Heart left ventricle (tissue), 16 donors: ENCODE data around the gene AGXT2. TPM values are rescaled to one million over a fixed set of nuclear protein-coding genes. Genes with fewer than 3 reads are reported as not detected.
A peak's percentile ranks its signal among the peaks of the same experiment; 100 is the strongest.

Experiments used
- ATAC-seq, 4 donors: fragments of 200-7000 bp; cut with Tn5 transposase; one replicate each; pipeline ENCODE4 v1.9.1; 2020 to 2022; ENCODE audit warnings: moderate library complexity in 4 of 4, mild to moderate bottlenecking in 3 of 4, moderate number of reproducible peaks in 1 of 4
- DNase-seq, 5 donors: peaks; one replicate each; pipeline ENCODE4 v3.0.0-alpha.2; 2020
- H3K27ac ChIP-seq, 12 donors: fragments of 200-600 bp; sonication (generic) in 4 of 12; one replicate each; pipeline versions ENCODE4 v1.5.0 to v1.8.0; 2016 to 2022; ENCODE audit warnings: mild to moderate bottlenecking in 2 of 12
- H3K27me3 ChIP-seq, 9 donors: fragments of 200-600 bp; sonication (generic) in 2 of 9; one replicate each; pipeline versions ENCODE4 v1.5.1 to v1.8.0; 2016 to 2022; ENCODE audit warnings: mild to moderate bottlenecking in 3 of 9
- H3K36me3 ChIP-seq, 9 donors: fragments of 200-600 bp; sonication (generic) in 2 of 9; one replicate each; pipeline versions ENCODE4 v1.5.0 to v1.8.0; 2018 to 2022; ENCODE audit warnings: mild to moderate bottlenecking in 2 of 9
- H3K4me1 ChIP-seq, 12 donors: fragments of 200-600 bp; sonication (generic) in 4 of 12; one replicate each; pipeline versions ENCODE4 v1.5.0 to v1.8.0; 2016 to 2022; ENCODE audit warnings: mild to moderate bottlenecking in 3 of 12
- H3K4me3 ChIP-seq, 12 donors: fragments of 200-600 bp; sonication (generic) in 4 of 12; one replicate each; pipeline versions ENCODE4 v1.5.0 to v1.8.0; 2017 to 2022; ENCODE audit warnings: mild to moderate bottlenecking in 9 of 12, moderate library complexity in 4 of 12
- H3K9me3 ChIP-seq, 12 donors: fragments of 200-600 bp; sonication (generic) in 4 of 12; one replicate each; pipeline versions ENCODE4 v1.5.0 to v1.8.0; 2016 to 2022; ENCODE audit warnings: mild to moderate bottlenecking in 1 of 12
- CTCF ChIP-seq, 12 donors: fragments of 200-600 bp; sonication (generic) in 4 of 12; IDR thresholded peaks; one replicate each; pipeline versions ENCODE4 v1.5.0 to v1.8.0; 2018 to 2022; ENCODE audit warnings: antibody characterized with exemption in 12 of 12, mild to moderate bottlenecking in 5 of 12
- POLR2A ChIP-seq, 2 donors: fragments of 450-650 bp; IDR thresholded peaks; one replicate each; pipeline ENCODE4 v1.6.1; 2017; ENCODE audit warnings: antibody characterized with exemption in 2 of 2, mild to moderate bottlenecking in 2 of 2, moderate library complexity in 2 of 2
- WGBS, 4 donors: extraction: QIAGEN DNeasy Blood & Tissue Kit in 2 of 4; methylation state at CpG; one replicate each; pipeline versions ENCODE4 v1.1.5 to v1.1.7; 2013 to 2018; 5-methylcytosine and 5-hydroxymethylcytosine counted together
- intact Hi-C, 10 donors: fragments of 100-400 bp; cut with DNase I; formaldehyde crosslinking; loops; one replicate each; pipeline versions ENCODE4 v1.11.1 to v1.14.2; 2022
- polyA plus RNA-seq, 2 donors: library from polyadenylated mRNA; stranded (reverse); fragments of 200-250 nt; gene quantifications; one replicate each; pipeline ENCODE4 v1.2.3, GENCODE V29; 2013
- total RNA-seq, 9 donors: library from RNA; depleted of rRNA in 2 of 9; stranded (reverse); fragments of >200 nt in 2 of 9; fragmentation: NEBNext Ultra II Directional in 3 of 9; extraction: Animal tissue kit (Norgen Biotek cat#: 25700) in 3 of 9; gene quantifications; one replicate each; pipeline versions ENCODE4 v1.1.0 to v1.2.4, GENCODE V29; 2016 to 2023
- donor health status: ischemic (EF 13 %, LVEDD 7.1; RV severe dilation, severe dysfunction).
- donor health status: healthy with polysubstance abuse.
- donor health status: DM: no; HTN: yes; CAD: no.
- donor health status: DM: no; HTN: no; CAD: no.
- donor health status: ischemic (EF 25% LVEDD 6.9; RV normal size, moderate dysfunction).
- donor health status: ischemic (EF 25% LVEDD 5.7; RV mildly dilated, moderate dysfunction).
- donor health status: healthy.
- donor health status: DM: yes; HTN: yes; CAD: no.
- donor health status: ischemic (EF 35%, LVEDD 5.7; RV mildly dilated, moderate dysfunction).
- donor health status: nonischemic (EF 11% LVEDD 7.7; RV severe dilation, severe dysfunction).
- donor health status: DM: yes; HTN: yes; CAD: no.
- donor health status: PGD.
- donor health status: ischemic (EF 29% LVEDD 5.4; RV normal size, mild dysfunction).
- donor health status: nonischemic (EF 23%, LVEDD 6.1; RV moderate dilation, normal function).

AGXT2 gene
- total and polyA plus RNA-seq, 11 donors: not detected

GRCh38 chr5:34967540-34967939 lies 80.2 kb downstream of the AGXT2 start:
- Histone ChIP-seq H3K36me3 (no peaks in the 10 kb centered on the region), H3K27me3 (no peaks in the 10 kb centered on the region), H3K27ac (no peak overlapping the region), H3K4me1 (no peaks in the 10 kb centered on the region), H3K9me3 (peaks cover 0 to 10% (median 0%) of the 10 kb centered on the region in 12 donors), H3K4me3 (no peak overlapping the region)
- TF ChIP-seq POLR2A (IDR thresholded peaks at IDR 0.05) (no peak), CTCF (IDR thresholded peaks at IDR 0.05) (no peak)
- intact Hi-C loops: no loop called here
- 88 to 100% (median 96%) methylated on average over 4 of the region's 4 CpGs for WGBS, 4 donors
- no peak for DNase-seq
- no peak for ATAC-seq

GRCh38 chr5:34959323-34959722 lies 88.4 kb downstream of the AGXT2 start:
- Histone ChIP-seq H3K4me3 (no peak overlapping the region), H3K27ac (no peak overlapping the region), H3K36me3 (peaks cover 0 to 30% (median 20%) of the 10 kb centered on the region in 9 donors), H3K4me1 (no peaks in the 10 kb centered on the region), H3K27me3 (no peaks in the 10 kb centered on the region), H3K9me3 (no peaks in the 10 kb centered on the region)
- 85 to 96% (median 92%) methylated on average over 1 of the region's 1 CpG for WGBS, 4 donors
- TF ChIP-seq CTCF (IDR thresholded peaks at IDR 0.05) (no peak), POLR2A (IDR thresholded peaks at IDR 0.05) (no peak)
- intact Hi-C loops: loop anchor here in 1 of 10 donors (10.0 kb wide), 1 partner anchor 965 kb away; no protein-coding TSS in a partner anchor
- DNase-seq (no peak), ATAC-seq (no peak)

GRCh38 chr5:34957857-34958690 lies 89.7 kb downstream of the AGXT2 start:
- no peaks in the 10 kb centered on the region for H3K4me1 ChIP-seq
- DNase-seq (no peak), ATAC-seq (peak in 3 of 4 donors; percentile 62 to 73 (median 65))
- intact Hi-C loops: loop anchor here in 1 of 10 donors (10.0 kb wide), 1 partner anchor 967 kb away; no protein-coding TSS in a partner anchor
- WGBS, 4 donors: 55 to 56% (median 55%) methylated on average over 5 of the region's 5 CpGs
- no peaks in the 10 kb centered on the region for H3K27me3 ChIP-seq
- H3K27ac ChIP-seq: no peak overlapping the region
- no peak overlapping the region for H3K4me3 ChIP-seq
- H3K36me3 ChIP-seq: peaks cover 0 to 42% (median 32%) of the 10 kb centered on the region in 9 donors
- no peaks in the 10 kb centered on the region for H3K9me3 ChIP-seq
- TF ChIP-seq CTCF (IDR thresholded peaks at IDR 0.05): peak; percentile 19 to 60 (median 43)
- no peak for TF ChIP-seq POLR2A (IDR thresholded peaks at IDR 0.05)

GRCh38 chr5:34957321-34957720 lies 90.4 kb downstream of the AGXT2 start:
- intact Hi-C loops: loop anchor here in 1 of 10 donors (10.0 kb wide), 1 partner anchor 967 kb away; no protein-coding TSS in a partner anchor
- WGBS, 4 donors: 91 to 100% (median 95%) methylated on average over 1 of the region's 1 CpG

More at GRCh38 chr5:34957321-34957720, 90.4 kb downstream of the AGXT2 start:
- DNase-seq (no peak), ATAC-seq (no peak)
- no peak overlapping the region for H3K27ac ChIP-seq
- H3K4me3 ChIP-seq: no peak overlapping the region
- H3K4me1 ChIP-seq: no peaks in the 10 kb centered on the region
- H3K36me3 ChIP-seq: peaks cover 0 to 50% (median 39%) of the 10 kb centered on the region in 9 donors
- H3K9me3 ChIP-seq: no peaks in the 10 kb centered on the region
- no peaks in the 10 kb centered on the region for H3K27me3 ChIP-seq
- TF ChIP-seq POLR2A (IDR thresholded peaks at IDR 0.05): no peak
- no peak for TF ChIP-seq CTCF (IDR thresholded peaks at IDR 0.05)
